ENCODE results near the gene CST8. TPM values are rescaled to one million over a fixed set of nuclear protein-coding genes. Genes with fewer than 3 reads are reported as not detected.

Gene CST8
- total and polyA plus RNA-seq, 2 experiments from 2014 or later, result not detected

- Histone ChIP-seq H3K4me1 (ENCODE audit: insufficient read depth) (no peaks in the 10 kb centered on the region), H3K79me2 (no peaks in the 10 kb centered on the region), H3K4me3 (no peak overlapping the region), H3K36me3 (replicated peaks; ENCODE audit: insufficient read depth, low read depth) (no peaks in the 10 kb centered on the region), H3K9me3 (ENCODE audit: low read depth) (no peaks in the 10 kb centered on the region), H2AFZ (no peak overlapping the region), H4K20me1 (ENCODE audit: insufficient read depth, poor library complexity, severe bottlenecking) (no peaks in the 10 kb centered on the region), H3K4me2 (no peak overlapping the region), H3K27me3 (no peaks in the 10 kb centered on the region), H3K27ac (no peak overlapping the region), H3K9me2 (replicated peaks; ENCODE audit: insufficient read depth) (no peaks in the 10 kb centered on the region)
- WGBS (ENCODE audit: low lambda C conversion rate, missing lambda C conversion rate), result 91% methylated on average over 1 of the region's 1 CpG
- no peak for DNase-seq (ENCODE audit: low spot score)
- TF ChIP-seq CTCF (IDR thresholded peaks at IDR 0.05; ENCODE audit: poor library complexity) (no peak), EZH2phosphoT487 (IDR thresholded peaks at IDR 0.05; ENCODE audit: low read depth, severe bottlenecking, unreplicated experiment) (no peak), EZH2 (IDR thresholded peaks at IDR 0.05; ENCODE audit: borderline replicate concordance) (no peak)
Measured at GRCh38 chr20:23497536-23497935, 6.6 kb downstream of the CST8 start.

GRCh38 chr20:23501926-23502325 is 11.0 kb downstream of the CST8 start:
- Histone ChIP-seq H3K27ac (no peak overlapping the region), H3K9me2 (replicated peaks; ENCODE audit: insufficient read depth) (no peaks in the 10 kb centered on the region), H3K27me3 (no peaks in the 10 kb centered on the region), H3K4me1 (ENCODE audit: insufficient read depth) (no peaks in the 10 kb centered on the region), H3K36me3 (replicated peaks; ENCODE audit: insufficient read depth, low read depth) (no peaks in the 10 kb centered on the region), H3K4me2 (no peak overlapping the region), H3K79me2 (no peaks in the 10 kb centered on the region), H4K20me1 (ENCODE audit: insufficient read depth, poor library complexity, severe bottlenecking) (no peaks in the 10 kb centered on the region), H3K9me3 (ENCODE audit: low read depth) (no peaks in the 10 kb centered on the region), H2AFZ (no peak overlapping the region), H3K4me3 (no peak overlapping the region)
- TF ChIP-seq CTCF (IDR thresholded peaks at IDR 0.05; ENCODE audit: poor library complexity), result no peak
- TF ChIP-seq EZH2phosphoT487 (IDR thresholded peaks at IDR 0.05; ENCODE audit: low read depth, severe bottlenecking, unreplicated experiment), result no peak
- TF ChIP-seq EZH2 (IDR thresholded peaks at IDR 0.05; ENCODE audit: borderline replicate concordance), result no peak
- 77% methylated on average over 4 of the region's 4 CpGs for WGBS (ENCODE audit: low lambda C conversion rate, missing lambda C conversion rate)
- no peak for DNase-seq (ENCODE audit: low spot score)

- Histone ChIP-seq H3K4me3 (no peak overlapping the region), H3K9me3 (ENCODE audit: low read depth) (no peaks in the 10 kb centered on the region), H3K9me2 (replicated peaks; ENCODE audit: insufficient read depth) (no peaks in the 10 kb centered on the region), H3K79me2 (no peaks in the 10 kb centered on the region), H3K4me1 (ENCODE audit: insufficient read depth) (no peaks in the 10 kb centered on the region), H3K36me3 (replicated peaks; ENCODE audit: insufficient read depth, low read depth) (no peaks in the 10 kb centered on the region), H3K27ac (no peak overlapping the region), H4K20me1 (ENCODE audit: insufficient read depth, poor library complexity, severe bottlenecking) (no peaks in the 10 kb centered on the region), H3K4me2 (no peak overlapping the region), H2AFZ (no peak overlapping the region), H3K27me3 (no peaks in the 10 kb centered on the region)
- DNase-seq (ENCODE audit: low spot score), result no peak
- TF ChIP-seq CTCF (IDR thresholded peaks at IDR 0.05; ENCODE audit: poor library complexity) (no peak), EZH2 (IDR thresholded peaks at IDR 0.05; ENCODE audit: borderline replicate concordance) (no peak), EZH2phosphoT487 (IDR thresholded peaks at IDR 0.05; ENCODE audit: low read depth, severe bottlenecking, unreplicated experiment) (no peak)
- WGBS (ENCODE audit: low lambda C conversion rate, missing lambda C conversion rate), result 84% methylated on average over 12 of the region's 14 CpGs
Measured at GRCh38 chr20:23503649-23504048, 12.7 kb downstream of the CST8 start.

GRCh38 chr20:23507346-23507745 is 16.4 kb downstream of the CST8 start:
- Histone ChIP-seq H3K27me3 (no peaks in the 10 kb centered on the region), H3K4me1 (ENCODE audit: insufficient read depth) (no peaks in the 10 kb centered on the region), H3K27ac (no peak overlapping the region), H3K36me3 (replicated peaks; ENCODE audit: insufficient read depth, low read depth) (no peaks in the 10 kb centered on the region), H4K20me1 (ENCODE audit: insufficient read depth, poor library complexity, severe bottlenecking) (no peaks in the 10 kb centered on the region), H3K4me3 (no peak overlapping the region), H3K79me2 (no peaks in the 10 kb centered on the region), H3K4me2 (no peak overlapping the region), H3K9me2 (replicated peaks; ENCODE audit: insufficient read depth) (no peaks in the 10 kb centered on the region), H2AFZ (no peak overlapping the region), H3K9me3 (ENCODE audit: low read depth) (no peaks in the 10 kb centered on the region)
- 78% methylated on average over 6 of the region's 6 CpGs for WGBS (ENCODE audit: low lambda C conversion rate, missing lambda C conversion rate)
- DNase-seq (ENCODE audit: low spot score), result no peak
- no peak for TF ChIP-seq EZH2phosphoT487 (IDR thresholded peaks at IDR 0.05; ENCODE audit: low read depth, severe bottlenecking, unreplicated experiment)
- TF ChIP-seq EZH2 (IDR thresholded peaks at IDR 0.05; ENCODE audit: borderline replicate concordance), result no peak

All from hepatocyte (in vitro differentiated cells).